GM18858 (cell line): ENCODE data around the gene ANO7.

ENCODE experiments used
- ATAC-seq: cut with Tn5 transposase; IDR thresholded peaks from one replicate; pipeline ENCODE4 v1.9.1; 2021; ENCODE audit not compliant: unreplicated experiment

ANO7 gene

DNA sequence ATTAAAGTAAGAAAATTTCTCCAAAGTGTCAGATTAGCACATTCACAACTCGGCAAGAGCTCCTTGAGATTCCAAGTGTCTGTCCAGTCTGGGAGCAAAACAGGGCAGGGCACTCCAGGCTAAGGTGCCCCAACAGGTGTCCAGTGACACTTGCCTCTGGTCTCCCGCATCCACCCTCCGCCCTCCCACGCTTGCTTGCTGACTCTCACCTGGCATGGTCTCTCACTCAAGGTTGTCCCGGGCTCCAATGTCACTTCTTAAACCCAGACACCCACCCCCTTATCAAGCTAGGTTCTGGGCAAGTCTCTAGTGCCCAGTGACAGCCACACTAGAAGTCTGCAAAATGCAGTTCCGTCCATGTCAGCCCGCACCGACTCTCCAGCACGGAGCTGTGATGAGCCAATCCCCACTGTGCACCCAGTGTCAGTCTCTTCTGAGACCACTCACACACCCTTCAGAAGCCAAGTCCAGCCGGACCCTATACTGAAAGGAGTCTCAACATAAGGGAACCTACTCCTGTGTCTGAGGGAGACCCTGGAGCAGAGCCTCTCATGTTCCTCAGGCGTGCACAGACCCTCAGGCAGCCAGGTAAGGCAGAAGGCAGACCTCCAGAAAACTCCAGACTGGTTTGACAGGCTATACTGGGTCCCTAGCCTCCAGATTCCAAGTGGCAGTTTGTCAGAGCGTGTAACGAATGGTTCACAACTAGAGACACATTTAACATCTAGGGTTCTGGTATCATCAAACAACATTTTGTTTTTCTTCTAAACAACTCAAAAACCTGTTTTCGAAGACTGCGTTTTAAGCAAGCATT is 81.4 kb downstream of the ANO7 start:
- ATAC-seq, result no peak

DNA sequence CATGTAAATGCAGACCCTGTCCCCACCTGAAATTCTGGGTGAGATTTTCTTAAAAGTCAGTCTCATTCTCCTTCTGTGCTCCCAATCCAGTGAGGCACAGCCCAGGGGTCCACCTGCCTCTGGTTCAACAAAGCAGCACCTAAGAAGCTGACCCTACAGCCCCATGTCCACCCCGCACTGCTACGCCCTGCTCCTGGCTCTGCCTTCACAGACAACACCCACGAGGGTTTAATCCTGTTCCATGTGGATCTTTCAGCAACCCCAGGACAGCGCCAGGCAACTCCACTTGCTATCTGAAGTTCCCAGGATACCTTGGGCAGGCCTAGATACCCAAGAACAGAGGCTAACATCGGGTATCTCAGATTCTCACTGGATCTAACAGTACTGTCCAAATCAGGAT is 82.1 kb downstream of the ANO7 start:
- ATAC-seq, result no peak

- ATAC-seq, result no peak
Observed at GRCh38 chr2:241271706-241272302, 83.3 kb downstream of the ANO7 start.

- ATAC-seq, result no peak
Observed at GRCh38 chr2:241272303-241273209, 84.1 kb downstream of the ANO7 start.

DNA sequence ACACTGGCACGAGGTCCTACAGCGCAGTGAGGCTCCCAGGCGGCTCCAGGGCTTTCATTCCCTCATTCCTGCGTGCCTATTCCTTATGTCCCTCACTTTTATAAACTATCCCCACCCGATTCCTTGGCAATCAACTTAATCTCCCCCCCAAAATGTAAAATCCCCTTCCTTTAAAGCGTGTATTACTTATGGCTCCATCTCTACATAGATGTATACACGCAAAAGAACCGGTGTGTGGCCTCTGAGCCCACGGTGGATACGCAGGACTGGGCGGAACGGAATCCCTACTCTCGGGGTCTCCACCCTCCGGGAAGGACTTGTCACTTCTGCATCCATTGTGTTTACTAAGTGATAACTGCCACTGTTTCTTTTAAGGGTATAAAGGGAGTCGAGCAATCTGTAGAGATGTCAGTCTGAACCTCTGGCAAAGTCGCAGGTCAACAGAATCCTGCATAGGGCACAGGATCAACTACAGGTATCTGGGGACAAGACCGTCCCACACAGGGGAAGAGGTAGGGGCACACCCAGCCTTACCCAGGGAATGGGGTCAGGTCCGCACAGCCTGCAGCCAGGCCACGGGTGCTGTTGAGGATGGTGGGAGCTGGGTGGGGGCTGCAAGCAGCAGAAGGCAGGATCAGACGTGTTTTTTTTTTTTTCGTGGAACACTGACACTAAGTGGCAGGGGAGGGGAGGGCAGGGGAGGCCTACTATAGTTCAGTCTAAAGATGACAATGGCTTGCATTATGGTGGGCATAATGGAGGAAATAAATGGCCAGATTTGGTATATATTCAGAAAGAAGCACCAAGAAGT is 84.9 kb downstream of the ANO7 start:
- ATAC-seq, result no peak

DNA sequence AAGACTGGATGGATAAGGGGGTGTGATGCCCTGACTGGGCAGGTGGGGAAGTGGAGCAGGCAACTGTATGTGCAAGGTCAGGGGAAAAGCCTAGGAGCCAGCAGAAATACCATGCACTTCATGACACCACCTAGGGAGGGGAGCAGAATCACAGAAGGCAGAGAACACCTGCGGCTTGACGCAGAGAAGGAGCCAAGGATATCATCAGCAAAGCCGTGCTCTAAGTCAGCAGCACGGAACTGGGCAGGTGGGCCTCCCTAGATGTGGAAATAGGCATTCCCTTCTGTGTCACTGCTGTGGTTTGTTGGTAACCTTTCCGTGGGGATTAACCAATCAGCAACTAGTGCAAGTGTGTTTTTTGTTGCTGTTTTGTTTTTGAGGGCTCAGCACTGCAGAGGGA is 85.7 kb downstream of the ANO7 start:
- no peak for ATAC-seq
